Stimulated activated CD4-positive, alpha-beta T cell treated with anti-CD3 and anti-CD28 coated beads, Interleukin-1b, Interleukin-23, amount 100 ng/mL, for 4 hours (primary cell): ENCODE data around the gene SAPCD1.
"Not testable (repeated sequence)": the region's sequence is repeated elsewhere in the genome, so short reads cannot be mapped to it uniquely, and the experiment has no call there.

Experiments
- DNase-seq, 2 donors: peaks; one replicate each; pipeline ENCODE4 v3.0.0-alpha.2; 2020; ENCODE audit warnings: low read depth in 2 of 2

SAPCD1 gene

GRCh38 chr6:31799781-31800180 is 37.3 kb downstream of the SAPCD1 start:
- DNase-seq = no peak

- DNase-seq = not testable (repeated sequence)
Measured at GRCh38 chr6:31801031-31801927, 38.8 kb downstream of the SAPCD1 start.

- no peak for DNase-seq
Measured at GRCh38 chr6:31805939-31806469, 43.5 kb downstream of the SAPCD1 start.

GRCh38 chr6:31806470-31807272 is 44.2 kb downstream of the SAPCD1 start, which contains the start of gene LSM2:
TSS of gene LSM2 (minus strand) at chr6:31806966. CDS start at chr6:31806757, 209 bp downstream.
- DNase-seq = peak; percentile 96 to 97

GRCh38 chr6:31808599-31808998 is 46.1 kb downstream of the SAPCD1 start:
- not testable (repeated sequence) for DNase-seq

- no peak for DNase-seq
Measured at GRCh38 chr6:31811645-31812044, 49.2 kb downstream of the SAPCD1 start.

GRCh38 chr6:31813465-31813849 is 51.0 kb downstream of the SAPCD1 start:
- no peak for DNase-seq
